GM12878 (cell line): ENCODE measurements around the gene CA9. TPM values are rescaled to one million over a fixed set of nuclear protein-coding genes. Genes with fewer than 3 reads are reported as not detected.

ENCODE experiments used
- ATAC-seq: fragments of 200-7000 bp; cut with Tn5 transposase; 3 replicates; pipeline ENCODE4 v1.9.1; 2020; ENCODE audit warnings: mild to moderate bottlenecking, moderate library complexity
- BruUV-seq: library from RNA; stranded (reverse); fragments of 400-500 nt; replicated peaks from 2 replicates; lab custom pipeline; 2021; lab: Mats Ljungman, UMichigan
- CTCF ChIA-PET: fragments of 300-600 bp; sonication (Branson Sonifier 250); formaldehyde crosslinking; extraction: SDS; loops from one replicate; lab custom pipeline; 2021; ENCODE audit warnings: inconsistent platforms; lab: Yijun Ruan, JAX
- POLR2A ChIA-PET: fragments of 350-600 bp; formaldehyde crosslinking; extraction: SDS; loops from one replicate; lab custom pipeline; 2021; ENCODE audit warnings: inconsistent platforms; lab: Charles Lee
- RAD21 ChIA-PET: fragments of 300-600 bp; sonication (Branson Sonifier 250); formaldehyde crosslinking; loops from one replicate; lab custom pipeline; 2023; ENCODE audit warnings: antibody characterized with exemption; ENCODE audit not compliant: unreplicated experiment; lab: Charles Lee
- SMC1A ChIA-PET: fragments of 300-600 bp; sonication (Branson Sonifier 250); formaldehyde crosslinking; loops from one replicate; lab custom pipeline; 2023; ENCODE audit not compliant: unreplicated experiment, uncharacterized antibody; lab: Charles Lee
- DNase-seq: peaks from one replicate; pipeline ENCODE4 v3.0.0-alpha.2; 2011; ENCODE audit warnings: low read depth, low spot score
- FAIRE-seq: peaks from 3 replicates; lab custom pipeline; 2011; peaks lifted over from hg19 to GRCh38; lab: Jason Lieb, UNC
- H2AFZ ChIP-seq: 2 replicates; pipeline ENCODE4 v1.6.0; 2011; ENCODE audit warnings: low read depth, low read length, control low read depth; ENCODE audit not compliant: control insufficient read depth
- H3K27ac ChIP-seq: 2 replicates; pipeline ENCODE4 v1.5.1; 2011; ENCODE audit warnings: control low read depth; ENCODE audit not compliant: control insufficient read depth, insufficient read depth
- H3K27me3 ChIP-seq, 2 experiments: replicated peaks in 1 of 2; 2 replicates each; pipeline versions ENCODE4 v1.6.0 to v1.6.1; 2011; ENCODE audit warnings: low read length in 1 of 2; ENCODE audit not compliant: control insufficient read depth in 2 of 2, insufficient read depth in 2 of 2
- H3K36me3 ChIP-seq, 2 experiments: 2 replicates each; pipeline ENCODE4 v1.5.1; 2011; ENCODE audit warnings: low read length in 1 of 2; ENCODE audit not compliant: control insufficient read depth in 2 of 2, insufficient read depth in 2 of 2
- H3K4me1 ChIP-seq: 2 replicates; pipeline ENCODE4 v1.6.1; 2011; ENCODE audit warnings: mild to moderate bottlenecking, low read length, moderate library complexity, mixed read lengths; ENCODE audit not compliant: control insufficient read depth, insufficient read depth
- H3K4me2 ChIP-seq: 2 replicates; pipeline ENCODE4 v1.6.0; 2011; ENCODE audit warnings: control low read depth; ENCODE audit not compliant: control insufficient read depth, insufficient read depth
- H3K4me3 ChIP-seq: fragments of 200-600 bp; sonication (generic); 2 replicates; pipeline ENCODE4 v1.5.1; 2016
- H3K79me2 ChIP-seq: 2 replicates; pipeline ENCODE4 v1.6.0; 2011; ENCODE audit warnings: low read length; ENCODE audit not compliant: control insufficient read depth, insufficient read depth
- H3K9ac ChIP-seq: 2 replicates; pipeline ENCODE4 v1.8.0; 2011; ENCODE audit warnings: low read length, control low read depth, mixed read lengths; ENCODE audit not compliant: control insufficient read depth, insufficient read depth
- H3K9me3 ChIP-seq: replicated peaks from 3 replicates; pipeline ENCODE4 v1.5.1; 2011; ENCODE audit warnings: mild to moderate bottlenecking, low read length; ENCODE audit not compliant: control insufficient read depth, insufficient read depth
- H4K20me1 ChIP-seq: 2 replicates; pipeline ENCODE4 v1.6.0; 2011; ENCODE audit not compliant: control insufficient read depth, insufficient read depth
- ASH2L ChIP-seq: fragments of 300-600, 200-600 bp; sonication (generic); IDR thresholded peaks from 2 replicates; pipeline ENCODE4 v1.6.1; 2017; ENCODE audit warnings: low read depth, mild to moderate bottlenecking, borderline replicate concordance
- BACH1 ChIP-seq: fragments of 450-650 bp; IDR thresholded peaks from 2 replicates; pipeline ENCODE4 v1.6.1; 2017; ENCODE audit warnings: mild to moderate bottlenecking, borderline replicate concordance
- CHD1 ChIP-seq: IDR thresholded peaks from 2 replicates; pipeline ENCODE4 v1.6.1; 2012; ENCODE audit warnings: low read depth, low read length, improper control_type of control experiment
- CHD2 ChIP-seq: IDR thresholded peaks from 2 replicates; pipeline ENCODE4 v1.6.1; 2011; ENCODE audit warnings: low read depth, low read length, improper control_type of control experiment, borderline replicate concordance
- NRF1 ChIP-seq: conservative IDR thresholded peaks from 2 replicates; pipeline ENCODE4 v1.6.1; 2011; ENCODE audit warnings: mild to moderate bottlenecking, low read depth, low read length, improper control_type of control experiment
- POLR2AphosphoS2 ChIP-seq: IDR thresholded peaks from 2 replicates; pipeline ENCODE4 v1.6.1; 2011; ENCODE audit warnings: low read depth, mild to moderate bottlenecking, low read length, improper control_type of control experiment, moderate library complexity
- RBBP5 ChIP-seq: fragments of 200-600 bp; sonication (generic); conservative IDR thresholded peaks from 2 replicates; pipeline ENCODE4 v1.6.1; 2016
- SKIL ChIP-seq: fragments of 450-650 bp; IDR thresholded peaks from 2 replicates; pipeline ENCODE4 v1.6.1; 2017; ENCODE audit warnings: mild to moderate bottlenecking, low read depth, inconsistent platforms; ENCODE audit not compliant: poor library complexity, severe bottlenecking
- SREBF1 ChIP-seq: IDR thresholded peaks from 2 replicates; pipeline ENCODE4 v1.6.1; 2012; ENCODE audit warnings: mild to moderate bottlenecking, low read length
- TBL1XR1 ChIP-seq: IDR thresholded peaks from 2 replicates; pipeline ENCODE4 v1.6.1; 2012; ENCODE audit warnings: low read depth, low read length, improper control_type of control experiment
- YY1 ChIP-seq: IDR thresholded peaks from 2 replicates; pipeline ENCODE4 v1.6.1; 2011; ENCODE audit warnings: low read depth, mild to moderate bottlenecking, low read length
- ZNF207 ChIP-seq: fragments of 450-650 bp; IDR thresholded peaks from 2 replicates; pipeline ENCODE4 v1.6.1; 2014; ENCODE audit warnings: antibody characterized with exemption, mild to moderate bottlenecking, borderline replicate concordance
- ZNF24 ChIP-seq: fragments of 450-650 bp; IDR thresholded peaks from 2 replicates; pipeline ENCODE4 v1.6.1; 2017; ENCODE audit warnings: antibody characterized with exemption, mild to moderate bottlenecking
- ZNF622 ChIP-seq: fragments of 450-650 bp; IDR thresholded peaks from 2 replicates; pipeline ENCODE4 v1.6.1; 2017; ENCODE audit warnings: mild to moderate bottlenecking, inconsistent platforms
- WGBS: methylation state at CpG from one replicate; pipeline ENCODE4 v1.1.6; 2016; ENCODE audit warnings: low lambda C conversion rate; ENCODE audit not compliant: insufficient replicate concordance, insufficient coverage; ENCODE audit errors: missing lambda C conversion rate; 5-methylcytosine and 5-hydroxymethylcytosine counted together
- in situ Hi-C: fragments of 300-500 bp; cut with MboI; formaldehyde crosslinking; loops from 9 replicates; pipeline ENCODE4 v1.14.3; 2018; ENCODE audit warnings: mixed read lengths
- intact Hi-C: fragments of 100-400 bp; cut with micrococcal nuclease; formaldehyde crosslinking; loops from one replicate; pipeline ENCODE4 v1.14.2; 2022; ENCODE audit not compliant: unreplicated experiment
- polyA plus RNA-seq, 11 experiments: library from polyadenylated mRNA; depleted of rRNA in 4 of 11; unstranded in 6 of 11; stranded (reverse) in 5 of 11; fragments of >200 nt; fragmentation: Nextera tagmentation in 4 of 11; fragmentation: Illumina TruSeq in 1 of 11; extraction: Ambion mirVana in 4 of 11; extraction: Trizol in 1 of 11; gene quantifications; 1 replicate in 1 of 11; 2 replicates in 10 of 11; pipeline versions ENCODE4 v1.2.1 to v1.2.3, GENCODE V29; 2011 to 2016; ENCODE audit warnings: inconsistent platforms in 2 of 11, missing spikeins in 2 of 11, low read depth in 1 of 11
- total RNA-seq, 4 experiments: library from RNA; depleted of rRNA in 3 of 4; stranded (reverse); fragments of >200 nt in 3 of 4; fragmentation: Illumina TruSeq in 1 of 4; extraction: Trizol in 1 of 4; gene quantifications; 2 replicates each; pipeline versions ENCODE4 v1.2.1 to v1.2.3, GENCODE V29; 2013 to 2021

The CA9 gene
- total and polyA plus RNA-seq, 10 of the 15 experiments (the other 5 are each of a cell fraction or from before 2014, with no cell fraction given) = 0.53 to 6.6 (median 1.2) TPM

GRCh38 chr9:35700031-35700430, 26.3 kb downstream of the CA9 start:
- Histone ChIP-seq H3K79me2 (no peaks in the 10 kb centered on the region), H3K9me3 (no peaks in the 10 kb centered on the region), H3K4me2 (no peak overlapping the region), H4K20me1 (no peaks in the 10 kb centered on the region), H3K9ac (no peak overlapping the region), H3K4me3 (no peak overlapping the region), H3K27ac (no peak overlapping the region), H3K4me1 (no peaks in the 10 kb centered on the region), H3K36me3 (peaks cover 54 to 77% of the 10 kb centered on the region in 2 experiments), H2AFZ (no peak overlapping the region), H3K27me3 (no peaks in the 10 kb centered on the region)
- intact Hi-C loops (no loop called here), in situ Hi-C loops (no loop called here)
- no peak for TF ChIP-seq NRF1
- ATAC-seq (no peak), DNase-seq (no peak), FAIRE-seq (no peak)
- ChIA-PET POLR2A (no interaction called here), CTCF (interaction anchor here (0.6 to 15.2 kb wide), 3 partner anchors 39 to 100 kb away, joined by 3 to 227 read pairs (median 57); partner anchors contain the start of genes ARHGEF39, CCDC107 and RMRP), SMC1A (no interaction called here), RAD21 (no interaction called here)
- BruUV-seq = no TSS peak
- WGBS = 93% methylated on average over 11 of the region's 11 CpGs

GRCh38 chr9:35700942-35701341, 27.2 kb downstream of the CA9 start:
- intact Hi-C loops = no loop called here
- Histone ChIP-seq H3K9ac (no peak overlapping the region), H3K27ac (no peak overlapping the region)
- CTCF ChIA-PET = interaction anchor here (1.7 to 15.2 kb wide), 2 partner anchors 26 to 40 kb away, joined by 6 to 227 read pairs; partner anchors contain the start of genes ARHGEF39, CCDC107 and RMRP
- ATAC-seq = no peak
- BruUV-seq = no TSS peak
- TF ChIP-seq ASH2L = no peak
- no peak for TF ChIP-seq POLR2AphosphoS2
- TF ChIP-seq NRF1 = no peak
- no peak for TF ChIP-seq ZNF622
- no peak for TF ChIP-seq TBL1XR1
- TF ChIP-seq SREBF1 = no peak
- TF ChIP-seq SKIL = no peak
- no peak for TF ChIP-seq BACH1
- no peak for TF ChIP-seq CHD2
- TF ChIP-seq ZNF24 = no peak
- no peak for TF ChIP-seq RBBP5
- TF ChIP-seq YY1 = no peak
- no peak for TF ChIP-seq ZNF207
- TF ChIP-seq CHD1 = no peak
- TF ChIP-seq, all 136 proteins: peak for 0
- DNase-seq (no peak), FAIRE-seq (no peak)
- ChIA-PET POLR2A (interaction anchor here (1.3 to 1.4 kb wide), 2 partner anchors 9 to 36 kb away, joined by 3 read pairs; partner anchors contain the start of gene ARHGEF39), RAD21 (interaction anchor here (0.7 kb wide), 1 partner anchor 97 kb away, joined by 3 read pairs; no protein-coding TSS in a partner anchor), SMC1A (interaction anchor here (0.8 kb wide), 1 partner anchor 27 kb away, joined by 3 read pairs; no protein-coding TSS in a partner anchor)
- Histone ChIP-seq H3K4me1 (no peaks in the 10 kb centered on the region), H3K79me2 (no peaks in the 10 kb centered on the region), H3K4me3 (no peak overlapping the region), H3K36me3 (peaks cover 60 to 80% of the 10 kb centered on the region in 2 experiments), H3K27me3 (no peaks in the 10 kb centered on the region), H3K9me3 (no peaks in the 10 kb centered on the region), H4K20me1 (no peaks in the 10 kb centered on the region), H3K4me2 (no peak overlapping the region), H2AFZ (no peak overlapping the region)
- in situ Hi-C loops = no loop called here
